HG02610 (cell line): ENCODE measurements around the gene DCBLD2.

Experiments
- ATAC-seq: cut with Tn5 transposase; IDR thresholded peaks from one replicate; pipeline ENCODE4 v1.9.1; 2021; ENCODE audit warnings: mild to moderate bottlenecking, moderate library complexity; ENCODE audit not compliant: unreplicated experiment

The DCBLD2 gene

GRCh38 chr3:98770261-98771039, 131.0 kb downstream of the DCBLD2 start:
- ATAC-seq = peak; percentile 73

- no peak for ATAC-seq
Measured at GRCh38 chr3:98769448-98769847, 132.0 kb downstream of the DCBLD2 start.

- no peak for ATAC-seq
Measured at GRCh38 chr3:98768961-98769360, 132.5 kb downstream of the DCBLD2 start.

GRCh38 chr3:98766924-98767323, 134.6 kb downstream of the DCBLD2 start:
- ATAC-seq = no peak

- ATAC-seq = no peak
Measured at GRCh38 chr3:98765721-98766120, 135.8 kb downstream of the DCBLD2 start.

GRCh38 chr3:98764472-98764884, 137.0 kb downstream of the DCBLD2 start:
- ATAC-seq = no peak

GRCh38 chr3:98763819-98764418, 137.6 kb downstream of the DCBLD2 start:
- ATAC-seq = no peak

GRCh38 chr3:98763076-98763475, 138.4 kb downstream of the DCBLD2 start, which contains the start of gene ST3GAL6:
ST3GAL6 (plus strand) TSS chr3:98763340; CDS start chr3:98768441, 5,101 bp downstream.
- peak; percentile 56 for ATAC-seq

GRCh38 chr3:98761643-98762229, 139.8 kb downstream of the DCBLD2 start:
- ATAC-seq = no peak

- ATAC-seq = no peak
Measured at GRCh38 chr3:98759629-98760028, 141.9 kb downstream of the DCBLD2 start.

GRCh38 chr3:98755601-98756000, 145.9 kb downstream of the DCBLD2 start:
- no peak for ATAC-seq

- no peak for ATAC-seq
Measured at GRCh38 chr3:98754483-98754882, 147.0 kb downstream of the DCBLD2 start.

GRCh38 chr3:98750276-98750919, 151.1 kb downstream of the DCBLD2 start:
- no peak for ATAC-seq

- ATAC-seq = no peak
Measured at GRCh38 chr3:98746882-98747281, 154.6 kb downstream of the DCBLD2 start.

GRCh38 chr3:98746122-98746521, 155.4 kb downstream of the DCBLD2 start:
- no peak for ATAC-seq
